Progenitor cell of endocrine pancreas (in vitro differentiated cells): ENCODE data around the gene INO80. TPM values are rescaled to one million over a fixed set of nuclear protein-coding genes. Genes with fewer than 3 reads are reported as not detected.
A peak's percentile ranks its signal among the peaks of the same experiment; 100 is the strongest.

Source experiments
- DNase-seq: peaks from one replicate; pipeline ENCODE4 v3.0.0; 2021; ENCODE audit warnings: low spot score; ENCODE audit not compliant: unreplicated experiment
- H3K27ac Mint-ChIP-seq: 2 replicates; pipeline ENCODE4 v1.8.0; 2021; ENCODE audit warnings: mild to moderate bottlenecking, moderate library complexity, mixed read lengths
- H3K27me3 Mint-ChIP-seq: 2 replicates; pipeline ENCODE4 v1.8.0; 2021; ENCODE audit warnings: mixed read lengths
- H3K36me3 Mint-ChIP-seq: 2 replicates; pipeline ENCODE4 v1.8.0; 2022; ENCODE audit warnings: mixed read lengths; ENCODE audit not compliant: insufficient read depth
- H3K4me1 Mint-ChIP-seq: 2 replicates; pipeline ENCODE4 v1.8.0; 2021; ENCODE audit warnings: low read depth, mixed read lengths
- H3K4me3 Mint-ChIP-seq: 2 replicates; pipeline ENCODE4 v1.8.0; 2021; ENCODE audit warnings: low read depth, mild to moderate bottlenecking, moderate library complexity, mixed read lengths
- H3K9me3 Mint-ChIP-seq: 2 replicates; pipeline ENCODE4 v1.8.0; 2021; ENCODE audit warnings: low read depth, mixed read lengths
- total RNA-seq: library from RNA; stranded (reverse); gene quantifications from 2 replicates; pipeline ENCODE4 v1.2.1, GENCODE V29; 2021
- TF ChIP-seq, protein P1 (sequence below): fragments of 200-600 bp; sonication (generic); IDR thresholded peaks from one replicate; pipeline ENCODE4 v1.5.0; 2021; ENCODE audit warnings: antibody characterized with exemption, mild to moderate bottlenecking; ENCODE audit not compliant: unreplicated experiment

INO80 gene
- total RNA-seq, 1 donor from 2014 or later: 28.1 TPM

DNA sequence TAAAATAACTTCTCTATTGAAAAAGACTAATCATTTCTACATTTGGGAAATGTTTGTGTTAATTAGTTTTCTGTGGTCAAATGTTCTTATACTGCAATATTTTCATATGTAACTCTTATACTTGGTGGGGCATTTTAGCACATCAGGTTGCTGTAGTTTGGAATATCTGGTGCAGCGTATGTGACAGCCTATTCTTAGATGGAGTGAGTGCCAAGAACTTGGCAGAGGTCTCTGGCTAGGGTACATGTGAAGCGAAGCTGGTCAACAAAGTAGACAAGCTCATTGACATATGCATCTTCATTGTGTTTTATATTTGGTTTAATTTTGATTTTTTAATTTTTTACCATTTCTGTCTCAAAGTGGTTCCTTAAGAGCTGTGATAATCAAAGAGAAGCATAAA, 109.6 kb downstream of the INO80 start:
- H3K36me3 Mint-ChIP-seq: peaks cover 10% of the 10 kb centered on the region
- H3K9me3 Mint-ChIP-seq: no peaks in the 10 kb centered on the region
- DNase-seq: no peak
- TF ChIP-seq, protein P1, sequence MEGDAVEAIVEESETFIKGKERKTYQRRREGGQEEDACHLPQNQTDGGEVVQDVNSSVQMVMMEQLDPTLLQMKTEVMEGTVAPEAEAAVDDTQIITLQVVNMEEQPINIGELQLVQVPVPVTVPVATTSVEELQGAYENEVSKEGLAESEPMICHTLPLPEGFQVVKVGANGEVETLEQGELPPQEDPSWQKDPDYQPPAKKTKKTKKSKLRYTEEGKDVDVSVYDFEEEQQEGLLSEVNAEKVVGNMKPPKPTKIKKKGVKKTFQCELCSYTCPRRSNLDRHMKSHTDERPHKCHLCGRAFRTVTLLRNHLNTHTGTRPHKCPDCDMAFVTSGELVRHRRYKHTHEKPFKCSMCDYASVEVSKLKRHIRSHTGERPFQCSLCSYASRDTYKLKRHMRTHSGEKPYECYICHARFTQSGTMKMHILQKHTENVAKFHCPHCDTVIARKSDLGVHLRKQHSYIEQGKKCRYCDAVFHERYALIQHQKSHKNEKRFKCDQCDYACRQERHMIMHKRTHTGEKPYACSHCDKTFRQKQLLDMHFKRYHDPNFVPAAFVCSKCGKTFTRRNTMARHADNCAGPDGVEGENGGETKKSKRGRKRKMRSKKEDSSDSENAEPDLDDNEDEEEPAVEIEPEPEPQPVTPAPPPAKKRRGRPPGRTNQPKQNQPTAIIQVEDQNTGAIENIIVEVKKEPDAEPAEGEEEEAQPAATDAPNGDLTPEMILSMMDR: no peak
- H3K27ac Mint-ChIP-seq: no peak overlapping the region
- no peak overlapping the region for H3K4me3 Mint-ChIP-seq
- H3K4me1 Mint-ChIP-seq: peaks cover 2% of the 10 kb centered on the region
- no peaks in the 10 kb centered on the region for H3K27me3 Mint-ChIP-seq

- no peak overlapping the region for H3K27ac Mint-ChIP-seq
- TF ChIP-seq, protein P1: no peak
- H3K4me1 Mint-ChIP-seq: peaks cover 6% of the 10 kb centered on the region
- no peaks in the 10 kb centered on the region for H3K9me3 Mint-ChIP-seq
- no peak overlapping the region for H3K4me3 Mint-ChIP-seq
- no peaks in the 10 kb centered on the region for H3K27me3 Mint-ChIP-seq
- no peak for DNase-seq
- peaks cover 19% of the 10 kb centered on the region for H3K36me3 Mint-ChIP-seq
Measured at GRCh38 chr15:41004490-41004889, 111.6 kb downstream of the INO80 start.

GRCh38 chr15:41001524-41002214, 114.4 kb downstream of the INO80 start:
- Mint-ChIP-seq H3K36me3 (peaks cover 19% of the 10 kb centered on the region), H3K4me1 (peaks cover 6% of the 10 kb centered on the region), H3K4me3 (no peak overlapping the region), H3K9me3 (no peaks in the 10 kb centered on the region), H3K27ac (peak overlapping the region; percentile 37), H3K27me3 (no peaks in the 10 kb centered on the region)
- TF ChIP-seq, protein P1: no peak
- DNase-seq: no peak

- Mint-ChIP-seq H3K4me1 (peaks cover 6% of the 10 kb centered on the region), H3K27ac (no peak overlapping the region), H3K27me3 (no peaks in the 10 kb centered on the region), H3K36me3 (peaks cover 20% of the 10 kb centered on the region), H3K9me3 (no peaks in the 10 kb centered on the region), H3K4me3 (no peak overlapping the region)
- DNase-seq: no peak
- TF ChIP-seq, protein P1: no peak
Measured at GRCh38 chr15:40999190-40999589, 116.9 kb downstream of the INO80 start.

- H3K4me1 Mint-ChIP-seq: no peaks in the 10 kb centered on the region
- no peak overlapping the region for H3K4me3 Mint-ChIP-seq
- no peaks in the 10 kb centered on the region for H3K27me3 Mint-ChIP-seq
- H3K36me3 Mint-ChIP-seq: peaks cover 22% of the 10 kb centered on the region
- H3K27ac Mint-ChIP-seq: no peak overlapping the region
- H3K9me3 Mint-ChIP-seq: no peaks in the 10 kb centered on the region
- TF ChIP-seq, protein P1: no peak
- no peak for DNase-seq
Measured at GRCh38 chr15:40995656-40996055, 120.4 kb downstream of the INO80 start.
